ENCODE measurements around the gene TMX1.

The TMX1 gene

GRCh38 chr14:51242545-51243490, 2.8 kb downstream of the TMX1 start:
- DNase-seq (ENCODE audit: low read depth, low spot score) = peak; percentile 47

- no peak for DNase-seq (ENCODE audit: low read depth, low spot score)
Observed at GRCh38 chr14:51244591-51244990, 4.5 kb downstream of the TMX1 start.

GRCh38 chr14:51246032-51246431, 6.0 kb downstream of the TMX1 start:
- DNase-seq (ENCODE audit: low read depth, low spot score) = no peak

- DNase-seq (ENCODE audit: low read depth, low spot score) = no peak
Observed at GRCh38 chr14:51248016-51248987, 8.3 kb downstream of the TMX1 start.

GRCh38 chr14:51251486-51251885, 11.4 kb downstream of the TMX1 start:
- no peak for DNase-seq (ENCODE audit: low read depth, low spot score)

- DNase-seq (ENCODE audit: low read depth, low spot score) = no peak
Observed at GRCh38 chr14:51253880-51254279, 13.8 kb downstream of the TMX1 start.

- DNase-seq (ENCODE audit: low read depth, low spot score) = no peak
Observed at GRCh38 chr14:51258280-51258679, 18.2 kb downstream of the TMX1 start.

GRCh38 chr14:51258788-51259187, 18.7 kb downstream of the TMX1 start:
- DNase-seq (ENCODE audit: low read depth, low spot score) = no peak

- no peak for DNase-seq (ENCODE audit: low read depth, low spot score)
Observed at GRCh38 chr14:51260225-51260624, 20.2 kb downstream of the TMX1 start.

- DNase-seq (ENCODE audit: low read depth, low spot score) = no peak
Observed at GRCh38 chr14:51261151-51261550, 21.1 kb downstream of the TMX1 start.

GRCh38 chr14:51262868-51263267, 22.8 kb downstream of the TMX1 start:
- no peak for DNase-seq (ENCODE audit: low read depth, low spot score)

- no peak for DNase-seq (ENCODE audit: low read depth, low spot score)
Observed at GRCh38 chr14:51269634-51270033, 29.6 kb downstream of the TMX1 start.

GRCh38 chr14:51276605-51277004, 36.6 kb downstream of the TMX1 start:
- DNase-seq (ENCODE audit: low read depth, low spot score) = no peak

GRCh38 chr14:51277753-51278415, 37.8 kb downstream of the TMX1 start:
- no peak for DNase-seq (ENCODE audit: low read depth, low spot score)

GRCh38 chr14:51282517-51282916, 42.5 kb downstream of the TMX1 start:
- DNase-seq (ENCODE audit: low read depth, low spot score) = no peak

- DNase-seq (ENCODE audit: low read depth, low spot score) = peak; percentile 53
Observed at GRCh38 chr14:51283402-51284085, 43.5 kb downstream of the TMX1 start.

- DNase-seq (ENCODE audit: low read depth, low spot score) = no peak
Observed at GRCh38 chr14:51284241-51284640, 44.2 kb downstream of the TMX1 start.

GRCh38 chr14:51285120-51285519, 45.1 kb downstream of the TMX1 start:
- no peak for DNase-seq (ENCODE audit: low read depth, low spot score)

GRCh38 chr14:51289169-51289568, 49.1 kb downstream of the TMX1 start:
- DNase-seq (ENCODE audit: low read depth, low spot score) = no peak

GRCh38 chr14:51290132-51290531, 50.1 kb downstream of the TMX1 start:
- DNase-seq (ENCODE audit: low read depth, low spot score) = no peak

- DNase-seq (ENCODE audit: low read depth, low spot score) = no peak
Observed at GRCh38 chr14:51291016-51291415, 51.0 kb downstream of the TMX1 start.
